Heart right ventricle (tissue), 16 donors: ENCODE results near the gene RPS3. TPM values are rescaled to one million over a fixed set of nuclear protein-coding genes. Genes with fewer than 3 reads are reported as not detected.

ENCODE experiments used
- ATAC-seq, 8 donors: fragments of 200-7000 bp; cut with Tn5 transposase; one replicate each; pipeline ENCODE4 v1.9.1; 2020; ENCODE audit warnings: mild to moderate bottlenecking in 8 of 8, moderate library complexity in 8 of 8, moderate number of reproducible peaks in 1 of 8
- DNase-seq, 2 donors: peaks; one replicate each; pipeline ENCODE4 v3.0.0-alpha.2; 2020
- H3K27ac ChIP-seq, 10 donors: fragments of 200-600 bp; sonication (generic) in 2 of 10; one replicate each; pipeline versions ENCODE4 v1.5.0 to v1.8.0; 2020 to 2022; ENCODE audit warnings: mild to moderate bottlenecking in 3 of 10
- H3K27me3 ChIP-seq, 7 donors: fragments of 200-600 bp; one replicate each; pipeline ENCODE4 v1.8.0; 2021 to 2022; ENCODE audit warnings: mild to moderate bottlenecking in 2 of 7
- H3K36me3 ChIP-seq, 9 donors: fragments of 200-600 bp; sonication (generic) in 1 of 9; one replicate each; pipeline versions ENCODE4 v1.5.0 to v1.8.0; 2020 to 2022; ENCODE audit warnings: mild to moderate bottlenecking in 2 of 9
- H3K4me1 ChIP-seq, 9 donors: fragments of 200-600 bp; sonication (generic) in 1 of 9; one replicate each; pipeline versions ENCODE4 v1.5.0 to v1.8.0; 2020 to 2022; ENCODE audit warnings: mild to moderate bottlenecking in 4 of 9
- H3K4me3 ChIP-seq, 10 donors: fragments of 200-600 bp; sonication (generic) in 2 of 10; one replicate each; pipeline versions ENCODE4 v1.5.0 to v1.8.0; 2020 to 2022; ENCODE audit warnings: mild to moderate bottlenecking in 7 of 10, moderate library complexity in 2 of 10
- H3K9me3 ChIP-seq, 11 donors: fragments of 200-600 bp in 10 of 11; sonication (generic) in 2 of 11; one replicate each; pipeline versions ENCODE4 v1.5.0 to v1.8.0; 2013 to 2022; ENCODE audit warnings: mild to moderate bottlenecking in 2 of 11, control low read depth in 1 of 11, moderate library complexity in 1 of 11
- WGBS, 2 donors: extraction: QIAGEN DNeasy Blood & Tissue Kit; methylation state at CpG; one replicate each; pipeline ENCODE4 v1.1.7; 2013; ENCODE audit warnings: inconsistent platforms in 1 of 2; 5-methylcytosine and 5-hydroxymethylcytosine counted together
- intact Hi-C, 10 donors: fragments of 100-400 bp; cut with DNase I; formaldehyde crosslinking; loops; one replicate each; pipeline versions ENCODE4 v1.11.1 to v1.14.2; 2022
- polyA plus RNA-seq, 2 donors: library from polyadenylated mRNA; stranded (reverse); fragments of 200-250 nt; gene quantifications; one replicate each; pipeline ENCODE4 v1.2.3, GENCODE V29; 2013
- total RNA-seq, 10 donors: library from RNA; stranded (reverse); fragmentation: NEBNext Ultra II Directional in 3 of 10; extraction: Animal tissue kit (Norgen Biotek cat#: 25700) in 3 of 10; gene quantifications; one replicate each; pipeline versions ENCODE4 v1.2.1 to v1.2.4, GENCODE V29; 2021 to 2023
- TF ChIP-seq, protein P1 (sequence below), 9 donors: fragments of 200-600 bp; sonication (generic) in 2 of 9; IDR thresholded peaks; one replicate each; pipeline versions ENCODE4 v1.5.0 to v1.8.0; 2021 to 2022; ENCODE audit warnings: antibody characterized with exemption in 9 of 9, mild to moderate bottlenecking in 5 of 9, moderate library complexity in 1 of 9
- donor health status: Arrhythmogenic right ventricular cardiomyopathy.
- donor health status: ischemic (EF 13 %, LVEDD 7.1; RV severe dilation, severe dysfunction).
- donor health status: healthy with polysubstance abuse.
- donor health status: DM: no; HTN: yes; CAD: no.
- donor health status: DM: no; HTN: no; CAD: no.
- donor health status: ischemic (EF 25% LVEDD 6.9; RV normal size, moderate dysfunction).
- donor health status: ischemic (EF 25% LVEDD 5.7; RV mildly dilated, moderate dysfunction).
- donor health status: healthy.
- donor health status: DM: yes; HTN: yes; CAD: no.
- donor health status: Ischemic cardiomyopathy.
- donor health status: ischemic (EF 35%, LVEDD 5.7; RV mildly dilated, moderate dysfunction).
- donor health status: nonischemic (EF 11% LVEDD 7.7; RV severe dilation, severe dysfunction).
- donor health status: DM: yes; HTN: yes; CAD: no.
- donor health status: PGD.
- donor health status: ischemic (EF 29% LVEDD 5.4; RV normal size, mild dysfunction).
- donor health status: nonischemic (EF 23%, LVEDD 6.1; RV moderate dilation, normal function).

Gene RPS3
- total and polyA plus RNA-seq, 12 donors = 698 to 1,945 (median 939) TPM

DNA sequence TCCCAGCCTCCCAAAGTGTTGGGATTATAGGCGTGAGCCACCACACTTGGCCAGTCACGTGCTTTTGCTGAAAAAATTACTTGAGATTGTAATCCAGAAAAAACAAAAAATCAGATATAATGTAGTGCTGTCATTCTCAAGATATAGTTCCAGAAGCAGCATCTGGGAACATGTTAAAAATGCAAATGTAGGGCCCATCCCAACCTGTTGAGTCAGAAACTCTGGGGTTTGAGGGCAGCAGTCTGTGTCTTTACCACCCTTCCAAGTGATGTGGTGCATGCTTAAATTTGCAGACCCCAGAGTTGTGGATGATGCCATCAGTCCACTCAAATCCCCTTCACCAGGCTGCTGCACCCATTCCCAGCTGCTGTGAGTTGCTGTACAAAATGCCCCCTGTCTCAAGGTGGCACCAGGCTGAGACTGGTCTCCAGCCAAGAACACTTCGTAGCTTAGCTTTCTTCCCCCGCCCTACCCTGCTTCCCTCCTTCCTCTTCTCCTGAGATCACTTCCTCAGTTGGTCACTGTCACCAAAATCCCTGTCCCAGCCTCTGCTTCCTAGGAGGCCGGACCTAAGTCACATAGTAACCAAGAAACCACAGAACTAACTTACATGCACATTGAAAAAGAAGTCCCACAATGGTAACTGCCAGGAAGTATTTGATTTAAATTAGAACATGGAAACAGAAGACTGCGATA, 29.6 kb upstream of the RPS3 start:
- intact Hi-C loops = no loop called here

DNA sequence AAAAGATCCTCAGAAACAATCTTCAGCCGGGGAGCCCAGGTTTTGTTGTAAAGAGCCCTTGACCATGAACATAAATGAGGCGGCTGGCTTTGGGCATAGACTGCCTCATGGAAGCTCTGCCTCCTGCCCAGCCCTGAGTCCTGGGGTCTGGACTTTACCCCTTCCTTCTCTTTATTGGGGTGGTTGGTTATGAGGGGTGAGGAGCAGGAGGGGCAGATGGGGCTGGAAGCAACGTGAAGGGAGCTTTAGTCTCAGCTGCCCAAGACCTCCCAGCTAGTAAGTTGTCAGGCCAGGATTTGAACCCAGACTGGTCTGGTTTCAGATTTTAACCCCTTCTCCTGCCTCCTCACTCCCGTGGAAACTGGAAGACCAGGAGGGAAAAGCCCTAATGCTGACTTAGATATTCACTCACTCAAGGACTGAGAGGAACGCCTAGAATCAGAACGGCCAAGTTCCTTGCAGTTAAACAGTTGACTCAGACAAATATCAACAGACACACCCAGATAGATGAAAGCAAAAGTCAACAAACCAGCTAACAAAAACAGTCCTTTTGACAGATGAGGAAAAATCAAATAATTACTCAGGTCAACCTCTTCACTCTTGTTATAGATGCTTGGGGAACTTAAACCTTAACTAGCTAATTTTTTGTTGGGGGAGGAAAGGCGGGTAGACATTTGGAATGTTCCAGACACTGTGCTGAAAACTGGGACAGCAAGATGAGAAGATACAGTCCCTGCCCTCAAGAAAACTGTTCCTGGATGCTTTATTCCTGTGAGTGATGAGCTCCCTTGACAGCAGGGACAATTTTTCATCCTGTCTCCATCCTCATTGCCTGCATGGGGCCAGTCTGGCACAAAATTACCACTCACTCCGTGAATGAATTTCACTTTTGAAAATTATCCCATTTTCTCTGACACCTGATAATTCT, 27.1 kb upstream of the RPS3 start:
- Histone ChIP-seq H3K27me3 (no peaks in the 10 kb centered on the region), H3K27ac (no peak overlapping the region), H3K4me3 (no peak overlapping the region), H3K9me3 (peaks cover 0 to 22% (median 0%) of the 10 kb centered on the region in 11 donors), H3K4me1 (peaks cover 0 to 34% (median 0%) of the 10 kb centered on the region in 9 donors), H3K36me3 (no peaks in the 10 kb centered on the region)
- intact Hi-C loops = no loop called here
- TF ChIP-seq, protein P1, sequence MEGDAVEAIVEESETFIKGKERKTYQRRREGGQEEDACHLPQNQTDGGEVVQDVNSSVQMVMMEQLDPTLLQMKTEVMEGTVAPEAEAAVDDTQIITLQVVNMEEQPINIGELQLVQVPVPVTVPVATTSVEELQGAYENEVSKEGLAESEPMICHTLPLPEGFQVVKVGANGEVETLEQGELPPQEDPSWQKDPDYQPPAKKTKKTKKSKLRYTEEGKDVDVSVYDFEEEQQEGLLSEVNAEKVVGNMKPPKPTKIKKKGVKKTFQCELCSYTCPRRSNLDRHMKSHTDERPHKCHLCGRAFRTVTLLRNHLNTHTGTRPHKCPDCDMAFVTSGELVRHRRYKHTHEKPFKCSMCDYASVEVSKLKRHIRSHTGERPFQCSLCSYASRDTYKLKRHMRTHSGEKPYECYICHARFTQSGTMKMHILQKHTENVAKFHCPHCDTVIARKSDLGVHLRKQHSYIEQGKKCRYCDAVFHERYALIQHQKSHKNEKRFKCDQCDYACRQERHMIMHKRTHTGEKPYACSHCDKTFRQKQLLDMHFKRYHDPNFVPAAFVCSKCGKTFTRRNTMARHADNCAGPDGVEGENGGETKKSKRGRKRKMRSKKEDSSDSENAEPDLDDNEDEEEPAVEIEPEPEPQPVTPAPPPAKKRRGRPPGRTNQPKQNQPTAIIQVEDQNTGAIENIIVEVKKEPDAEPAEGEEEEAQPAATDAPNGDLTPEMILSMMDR (IDR thresholded peaks at IDR 0.05) = no peak
- ATAC-seq (peak in 3 of 8 donors; percentile 14 to 48 (median 34)), DNase-seq (no peak)
- WGBS, 2 donors = 64 to 71% methylated on average over 8 of the region's 8 CpGs

More for the DNA sequence above, 29.6 kb upstream of the RPS3 start:
- Histone ChIP-seq H3K4me1 (peaks cover 0 to 41% (median 0%) of the 10 kb centered on the region in 9 donors), H3K27me3 (no peaks in the 10 kb centered on the region), H3K36me3 (no peaks in the 10 kb centered on the region), H3K9me3 (peaks cover 0 to 22% (median 0%) of the 10 kb centered on the region in 11 donors), H3K27ac (peak overlapping the region in 1 of 10 donors; percentile 66), H3K4me3 (no peak overlapping the region)
- TF ChIP-seq, protein P1 (IDR thresholded peaks at IDR 0.05) = no peak
- ATAC-seq (peak in 6 of 8 donors; percentile 20 to 81 (median 50)), DNase-seq (no peak)
- WGBS, 2 donors = 66 to 77% methylated on average over 6 of the region's 6 CpGs

DNA sequence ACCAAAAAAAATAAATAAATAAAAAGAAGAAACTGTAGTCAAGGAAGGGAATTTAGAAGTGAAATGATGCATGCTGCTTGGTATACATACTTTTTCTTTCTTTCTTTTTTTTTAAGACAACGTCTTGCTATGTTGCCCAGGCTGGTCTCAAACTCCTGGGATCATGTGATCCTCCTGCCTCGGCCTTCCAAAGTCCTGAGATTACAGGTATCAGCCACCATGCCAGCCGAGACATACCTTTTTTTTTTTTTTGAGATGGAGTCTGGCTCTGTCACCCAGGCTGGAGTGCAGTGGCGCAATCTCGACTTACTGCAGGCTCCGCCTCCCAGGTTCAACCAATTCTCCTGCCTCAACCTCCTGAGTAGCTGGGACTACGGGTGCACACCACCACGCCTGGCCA, 26.1 kb upstream of the RPS3 start:
- H3K27ac ChIP-seq = no peak overlapping the region
- TF ChIP-seq, protein P1 (IDR thresholded peaks at IDR 0.05) = no peak
- intact Hi-C loops = no loop called here
- no peak overlapping the region for H3K4me3 ChIP-seq
- 93 to 96% methylated on average over 8 of the region's 8 CpGs for WGBS, 2 donors
- peaks cover 0 to 18% (median 0%) of the 10 kb centered on the region in 11 donors for H3K9me3 ChIP-seq
- no peaks in the 10 kb centered on the region for H3K36me3 ChIP-seq
- DNase-seq = no peak
- H3K27me3 ChIP-seq = no peaks in the 10 kb centered on the region
- ATAC-seq = no peak
- peaks cover 0 to 30% (median 0%) of the 10 kb centered on the region in 9 donors for H3K4me1 ChIP-seq

DNA sequence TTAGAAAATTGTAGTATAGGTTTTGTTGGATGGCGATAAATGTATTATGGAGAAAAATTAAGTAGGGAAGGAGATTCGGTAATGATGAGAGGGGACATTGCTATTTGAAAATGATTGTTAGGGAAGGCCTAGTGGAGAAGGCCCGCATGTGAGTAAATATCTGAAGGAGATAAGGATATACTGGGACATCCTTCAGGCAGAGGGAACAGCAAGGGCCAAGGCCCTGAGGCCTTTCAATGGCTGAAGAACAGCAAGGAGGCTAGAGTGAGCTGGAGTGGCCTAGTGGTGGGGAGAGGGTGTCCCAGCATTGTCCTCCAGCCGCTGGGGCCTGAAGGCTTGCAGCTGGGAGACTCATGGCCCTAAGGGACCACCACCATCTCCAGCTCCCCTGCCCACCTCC, 24.7 kb upstream of the RPS3 start:
- Histone ChIP-seq H3K4me1 (peaks cover 0 to 23% (median 0%) of the 10 kb centered on the region in 9 donors), H3K4me3 (no peak overlapping the region), H3K9me3 (peaks cover 0 to 4% (median 0%) of the 10 kb centered on the region in 11 donors), H3K27ac (no peak overlapping the region), H3K27me3 (no peaks in the 10 kb centered on the region), H3K36me3 (no peaks in the 10 kb centered on the region)
- WGBS, 2 donors = 93 to 97% methylated on average over 4 of the region's 4 CpGs
- no peak for ATAC-seq
- DNase-seq = no peak
- TF ChIP-seq, protein P1 (IDR thresholded peaks at IDR 0.05) = no peak
- intact Hi-C loops = no loop called here
